ENCODE data around the gene ANKRD53.

DNA sequence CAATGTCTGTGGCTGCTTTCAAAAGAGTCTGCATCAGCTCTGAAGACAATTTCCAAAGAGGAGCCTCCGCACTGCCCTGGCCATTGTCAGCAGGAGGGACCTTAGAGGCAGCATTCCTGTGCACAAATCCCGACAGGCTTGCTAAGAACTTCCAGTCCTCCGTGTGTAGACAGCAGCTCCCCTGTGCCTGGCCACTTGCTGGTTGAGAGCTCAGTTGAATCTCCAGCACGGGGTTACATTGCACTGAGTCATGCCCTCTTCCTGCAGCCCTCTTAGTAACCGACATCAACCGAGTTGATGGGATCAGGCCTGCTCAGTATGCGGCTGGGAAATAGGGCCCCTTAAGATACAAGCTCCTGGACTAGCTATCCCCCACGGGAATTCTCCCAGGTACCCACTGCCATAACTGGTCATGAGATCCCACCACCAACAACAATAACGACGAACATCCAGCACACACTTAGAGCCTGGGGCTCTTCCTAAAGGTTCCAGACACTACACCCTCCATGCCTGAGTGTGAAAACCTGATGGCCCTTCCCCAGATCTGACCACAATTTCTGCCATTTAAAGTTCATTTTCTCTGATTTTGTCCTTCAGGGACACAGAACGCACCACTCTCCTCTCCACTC is 30.8 kb upstream of the ANKRD53 start:
- TF ChIP-seq, protein P1, sequence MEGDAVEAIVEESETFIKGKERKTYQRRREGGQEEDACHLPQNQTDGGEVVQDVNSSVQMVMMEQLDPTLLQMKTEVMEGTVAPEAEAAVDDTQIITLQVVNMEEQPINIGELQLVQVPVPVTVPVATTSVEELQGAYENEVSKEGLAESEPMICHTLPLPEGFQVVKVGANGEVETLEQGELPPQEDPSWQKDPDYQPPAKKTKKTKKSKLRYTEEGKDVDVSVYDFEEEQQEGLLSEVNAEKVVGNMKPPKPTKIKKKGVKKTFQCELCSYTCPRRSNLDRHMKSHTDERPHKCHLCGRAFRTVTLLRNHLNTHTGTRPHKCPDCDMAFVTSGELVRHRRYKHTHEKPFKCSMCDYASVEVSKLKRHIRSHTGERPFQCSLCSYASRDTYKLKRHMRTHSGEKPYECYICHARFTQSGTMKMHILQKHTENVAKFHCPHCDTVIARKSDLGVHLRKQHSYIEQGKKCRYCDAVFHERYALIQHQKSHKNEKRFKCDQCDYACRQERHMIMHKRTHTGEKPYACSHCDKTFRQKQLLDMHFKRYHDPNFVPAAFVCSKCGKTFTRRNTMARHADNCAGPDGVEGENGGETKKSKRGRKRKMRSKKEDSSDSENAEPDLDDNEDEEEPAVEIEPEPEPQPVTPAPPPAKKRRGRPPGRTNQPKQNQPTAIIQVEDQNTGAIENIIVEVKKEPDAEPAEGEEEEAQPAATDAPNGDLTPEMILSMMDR (IDR thresholded peaks at IDR 0.05; ENCODE audit: poor library complexity): no peak
- no peak for TF ChIP-seq EZH2 (IDR thresholded peaks at IDR 0.05; ENCODE audit: borderline replicate concordance)
